ENCODE measurements around the gene MOSPD3.

GRCh38 chr7:100568896-100569844 lies 43.2 kb upstream of the MOSPD3 start:
- TF ChIP-seq GABPA (IDR thresholded peaks at IDR 0.05; ENCODE audit: low read depth) (no peak), CTCF (IDR thresholded peaks at IDR 0.05; ENCODE audit: insufficient read depth, low read length) (no peak), POLR2AphosphoS5 (IDR thresholded peaks at IDR 0.05; ENCODE audit: low read depth) (no peak; the same call in 1 of the 2 replicates)
